WERI-Rb-1 (cell line): Measurements from ENCODE around the gene GRK3.
"Not testable (repeated sequence)": the region's sequence is repeated elsewhere in the genome, so short reads cannot be mapped to it uniquely, and the experiment has no call there.

Source experiments
- DNase-seq: peaks from one replicate; pipeline ENCODE4 v3.0.0-alpha.2; 2020
- H3K27ac ChIP-seq: fragments of 250-450 bp; sonication (Bioruptor Pico); 2 replicates; pipeline ENCODE4 v1.5.1; 2020; ENCODE audit warnings: mild to moderate bottlenecking, moderate library complexity
- H3K27me3 ChIP-seq: fragments of 250-450 bp; sonication (Bioruptor Pico); 2 replicates; pipeline ENCODE4 v1.5.1; 2021; ENCODE audit warnings: mild to moderate bottlenecking, low read depth, moderate library complexity; ENCODE audit not compliant: insufficient read depth, severe bottlenecking
- H3K36me3 ChIP-seq: fragments of 250-450 bp; sonication (Bioruptor Pico); 2 replicates; pipeline ENCODE4 v1.5.1; 2020; ENCODE audit warnings: mild to moderate bottlenecking, moderate library complexity
- H3K4me3 ChIP-seq: 2 replicates; pipeline ENCODE4 v1.5.1; 2011; ENCODE audit warnings: low read depth, mild to moderate bottlenecking, control low read depth, low read length
- H3K9me3 ChIP-seq: fragments of 250-450 bp; sonication (Bioruptor Pico); 2 replicates; pipeline ENCODE4 v1.5.1; 2021; ENCODE audit warnings: mild to moderate bottlenecking, moderate library complexity; ENCODE audit not compliant: severe bottlenecking
- CTCF ChIP-seq: IDR thresholded peaks from 2 replicates; pipeline ENCODE4 v1.5.1; 2011; ENCODE audit warnings: low read depth, mild to moderate bottlenecking, control low read depth, inconsistent platforms, low read length

Gene GRK3

GRCh38 chr22:25555586-25555985 is 8.9 kb upstream of the GRK3 start:
- H3K9me3 ChIP-seq = no peaks in the 10 kb centered on the region
- no peak overlapping the region for H3K27ac ChIP-seq
- H3K4me3 ChIP-seq = no peak overlapping the region
- no peaks in the 10 kb centered on the region for H3K27me3 ChIP-seq
- no peaks in the 10 kb centered on the region for H3K36me3 ChIP-seq
- TF ChIP-seq CTCF = no peak
- no peak for DNase-seq

GRCh38 chr22:25557218-25557617 is 7.3 kb upstream of the GRK3 start:
- no peak for TF ChIP-seq CTCF
- Histone ChIP-seq H3K27me3 (no peaks in the 10 kb centered on the region), H3K27ac (no peak overlapping the region), H3K36me3 (no peaks in the 10 kb centered on the region), H3K9me3 (no peaks in the 10 kb centered on the region), H3K4me3 (no peak overlapping the region)
- no peak for DNase-seq

GRCh38 chr22:25558341-25558740 is 6.1 kb upstream of the GRK3 start:
- H3K27me3 ChIP-seq = no peaks in the 10 kb centered on the region
- no peak overlapping the region; the same call in 1 of the 2 replicates for H3K27ac ChIP-seq
- no peak for TF ChIP-seq CTCF
- peak; percentile 37 for DNase-seq
- no peaks in the 10 kb centered on the region for H3K9me3 ChIP-seq
- no peaks in the 10 kb centered on the region for H3K36me3 ChIP-seq
- no peak overlapping the region for H3K4me3 ChIP-seq

- not testable (repeated sequence) for H3K27ac ChIP-seq, H3K27me3 ChIP-seq, DNase-seq, H3K9me3 ChIP-seq, H3K4me3 ChIP-seq, H3K36me3 ChIP-seq
Observed at GRCh38 chr22:25559910-25560309, 4.6 kb upstream of the GRK3 start.

DNA sequence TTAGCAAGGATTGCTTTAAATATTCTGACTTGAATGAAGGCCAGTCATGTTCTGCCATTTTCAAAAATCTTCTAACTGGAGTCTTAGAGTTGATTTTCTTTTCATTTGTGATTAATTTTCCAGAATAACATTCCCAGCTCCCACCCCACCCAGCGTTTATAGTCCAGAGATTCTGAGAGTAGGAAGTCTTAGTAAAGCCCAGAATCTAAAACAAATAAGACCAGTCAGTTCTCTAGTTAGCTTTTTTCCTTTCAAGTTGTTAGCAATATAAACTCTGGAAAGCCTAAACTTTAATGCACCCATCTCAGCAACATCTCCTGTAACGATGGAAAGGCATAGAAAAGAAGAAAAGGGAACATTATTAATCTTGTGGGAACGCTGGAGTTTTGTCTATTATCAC is 3.3 kb upstream of the GRK3 start:
- not testable (repeated sequence) for H3K9me3 ChIP-seq, DNase-seq, H3K27ac ChIP-seq, H3K36me3 ChIP-seq, H3K4me3 ChIP-seq, H3K27me3 ChIP-seq

GRCh38 chr22:25561927-25562326 is 2.5 kb upstream of the GRK3 start:
- not testable (repeated sequence) for H3K27me3 ChIP-seq, H3K4me3 ChIP-seq, H3K9me3 ChIP-seq, H3K27ac ChIP-seq, H3K36me3 ChIP-seq, DNase-seq

DNA sequence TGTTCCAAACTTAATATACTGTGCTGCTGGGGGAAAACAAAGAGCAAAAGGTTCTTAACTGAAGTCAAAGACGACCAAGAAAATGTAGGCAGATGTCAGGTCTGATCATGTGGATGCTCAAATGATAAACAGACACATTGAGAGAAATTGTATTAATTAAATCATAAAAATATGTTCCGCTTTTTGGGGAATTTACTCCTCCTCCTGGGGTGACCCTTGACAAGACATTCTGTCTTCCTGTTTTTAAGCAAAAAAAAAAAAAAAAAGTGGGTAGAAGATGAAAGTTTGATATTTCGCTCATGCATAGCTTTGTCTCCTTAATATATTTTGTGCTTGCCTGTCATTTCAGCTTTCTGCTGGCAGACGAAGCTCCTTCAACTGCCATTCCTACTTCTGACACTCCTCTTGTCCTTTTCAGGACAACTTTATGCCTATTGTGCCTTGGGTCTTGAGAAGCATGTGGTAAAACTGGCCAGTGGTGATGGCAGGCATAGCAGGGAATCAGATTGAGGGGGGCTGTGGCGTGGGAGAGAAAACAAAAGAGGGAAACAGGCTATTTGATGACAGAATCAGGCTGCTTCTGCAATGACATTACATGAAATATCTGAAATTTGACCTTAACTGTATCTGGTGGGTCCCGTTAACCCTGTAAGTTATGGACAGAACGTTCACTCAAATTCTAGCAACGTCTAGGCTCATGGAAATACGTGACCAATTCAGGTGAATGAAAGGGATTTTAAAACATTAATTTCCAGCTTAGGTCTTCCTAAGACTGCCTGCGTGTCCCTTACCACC is 1.3 kb upstream of the GRK3 start:
- not testable (repeated sequence) for H3K36me3 ChIP-seq, H3K9me3 ChIP-seq, DNase-seq, H3K27ac ChIP-seq, H3K4me3 ChIP-seq, H3K27me3 ChIP-seq

GRCh38 chr22:25563761-25564319 is 635 bp upstream of the GRK3 start:
- H3K9me3 ChIP-seq = no peaks in the 10 kb centered on the region
- TF ChIP-seq CTCF = no peak
- peak overlapping the region; percentile 58 for H3K4me3 ChIP-seq
- H3K27ac ChIP-seq = no peak overlapping the region; the same call in 1 of the 2 replicates
- H3K36me3 ChIP-seq = no peaks in the 10 kb centered on the region
- DNase-seq = no peak
- no peaks in the 10 kb centered on the region for H3K27me3 ChIP-seq
